Heart left ventricle (tissue), 13 donors: ENCODE results near the gene NR0B1.

Experiments used
- POLR2A ChIP-seq, 2 donors: fragments of 450-650 bp; IDR thresholded peaks; one replicate each; pipeline ENCODE4 v1.6.1; 2017; ENCODE audit warnings: antibody characterized with exemption in 2 of 2, mild to moderate bottlenecking in 2 of 2, moderate library complexity in 2 of 2
- TF ChIP-seq, protein P1 (sequence below), 12 donors: fragments of 200-600 bp; sonication (generic) in 4 of 12; IDR thresholded peaks; one replicate each; pipeline versions ENCODE4 v1.5.0 to v1.8.0; 2018 to 2022; ENCODE audit warnings: antibody characterized with exemption in 12 of 12, mild to moderate bottlenecking in 5 of 12
- donor health status: ischemic (EF 13 %, LVEDD 7.1; RV severe dilation, severe dysfunction).
- donor health status: DM: no; HTN: yes; CAD: no.
- donor health status: DM: no; HTN: no; CAD: no.
- donor health status: ischemic (EF 25% LVEDD 6.9; RV normal size, moderate dysfunction).
- donor health status: ischemic (EF 25% LVEDD 5.7; RV mildly dilated, moderate dysfunction).
- donor health status: ischemic (EF 35%, LVEDD 5.7; RV mildly dilated, moderate dysfunction).
- donor health status: nonischemic (EF 11% LVEDD 7.7; RV severe dilation, severe dysfunction).
- donor health status: DM: yes; HTN: yes; CAD: no.
- donor health status: PGD.
- donor health status: ischemic (EF 29% LVEDD 5.4; RV normal size, mild dysfunction).
- donor health status: nonischemic (EF 23%, LVEDD 6.1; RV moderate dilation, normal function).

GRCh38 chrX:30301963-30302362, 7.2 kb downstream of the NR0B1 start:
- TF ChIP-seq, protein P1, sequence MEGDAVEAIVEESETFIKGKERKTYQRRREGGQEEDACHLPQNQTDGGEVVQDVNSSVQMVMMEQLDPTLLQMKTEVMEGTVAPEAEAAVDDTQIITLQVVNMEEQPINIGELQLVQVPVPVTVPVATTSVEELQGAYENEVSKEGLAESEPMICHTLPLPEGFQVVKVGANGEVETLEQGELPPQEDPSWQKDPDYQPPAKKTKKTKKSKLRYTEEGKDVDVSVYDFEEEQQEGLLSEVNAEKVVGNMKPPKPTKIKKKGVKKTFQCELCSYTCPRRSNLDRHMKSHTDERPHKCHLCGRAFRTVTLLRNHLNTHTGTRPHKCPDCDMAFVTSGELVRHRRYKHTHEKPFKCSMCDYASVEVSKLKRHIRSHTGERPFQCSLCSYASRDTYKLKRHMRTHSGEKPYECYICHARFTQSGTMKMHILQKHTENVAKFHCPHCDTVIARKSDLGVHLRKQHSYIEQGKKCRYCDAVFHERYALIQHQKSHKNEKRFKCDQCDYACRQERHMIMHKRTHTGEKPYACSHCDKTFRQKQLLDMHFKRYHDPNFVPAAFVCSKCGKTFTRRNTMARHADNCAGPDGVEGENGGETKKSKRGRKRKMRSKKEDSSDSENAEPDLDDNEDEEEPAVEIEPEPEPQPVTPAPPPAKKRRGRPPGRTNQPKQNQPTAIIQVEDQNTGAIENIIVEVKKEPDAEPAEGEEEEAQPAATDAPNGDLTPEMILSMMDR (IDR thresholded peaks at IDR 0.05) = no peak
- TF ChIP-seq POLR2A (IDR thresholded peaks at IDR 0.05) = no peak
